Measurements from ENCODE around the gene INPP4B.

Gene INPP4B

GRCh38 chr4:142292231-142292630 is 553.9 kb downstream of the INPP4B start:
- no peak for DNase-seq (ENCODE audit: low spot score)

- no peak for DNase-seq (ENCODE audit: low spot score)
Observed at GRCh38 chr4:142291299-142292050, 554.6 kb downstream of the INPP4B start.

GRCh38 chr4:142287371-142287770 is 558.7 kb downstream of the INPP4B start:
- DNase-seq (ENCODE audit: low spot score): no peak

DNA sequence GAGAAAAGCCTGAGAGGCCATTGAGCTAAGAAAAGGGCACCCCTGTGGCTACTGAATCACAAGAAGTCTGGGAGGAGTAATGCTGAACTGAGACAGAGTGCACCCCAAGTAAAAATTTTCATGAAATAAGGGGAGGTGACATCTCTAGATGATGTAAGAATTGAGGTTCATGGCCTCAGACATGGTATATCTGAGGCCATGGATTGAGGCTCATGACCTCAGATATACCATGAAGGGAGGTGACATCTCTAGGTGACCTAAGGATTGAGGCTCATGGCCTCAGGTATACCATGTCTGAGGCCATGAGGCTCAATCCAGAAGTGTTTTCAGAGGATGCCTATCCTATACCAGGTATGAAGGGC is 560.9 kb downstream of the INPP4B start:
- no peak for DNase-seq (ENCODE audit: low spot score)

- no peak for DNase-seq (ENCODE audit: low spot score)
Observed at GRCh38 chr4:142284402-142285221, 561.5 kb downstream of the INPP4B start.

DNA sequence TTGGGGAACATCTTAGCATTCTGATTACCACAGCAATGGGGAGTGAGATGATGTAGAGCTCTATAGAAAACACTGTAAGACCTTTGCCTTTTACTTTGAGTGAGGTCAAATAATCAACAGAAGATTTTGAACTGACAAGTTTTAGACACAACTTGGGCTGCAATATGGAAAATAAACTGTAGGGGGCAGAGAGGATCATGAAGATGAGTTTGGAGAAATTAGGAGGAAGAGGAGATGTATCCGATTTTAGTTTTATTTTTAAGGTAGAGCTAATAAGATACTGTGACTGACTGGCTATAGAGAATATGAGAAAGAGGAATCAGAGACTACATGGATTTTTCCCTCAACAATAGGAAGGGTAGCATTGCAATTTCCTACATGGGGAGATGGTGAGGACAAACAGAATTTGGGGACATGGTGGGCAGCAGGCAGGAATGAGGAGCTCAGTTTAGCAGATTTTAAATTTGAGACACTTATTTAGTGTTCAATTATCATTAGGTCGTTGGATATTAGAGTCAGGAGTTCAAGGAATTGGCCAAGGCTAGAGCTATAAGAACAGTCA is 563.1 kb downstream of the INPP4B start:
- peak; percentile 34 for DNase-seq (ENCODE audit: low spot score)

DNA sequence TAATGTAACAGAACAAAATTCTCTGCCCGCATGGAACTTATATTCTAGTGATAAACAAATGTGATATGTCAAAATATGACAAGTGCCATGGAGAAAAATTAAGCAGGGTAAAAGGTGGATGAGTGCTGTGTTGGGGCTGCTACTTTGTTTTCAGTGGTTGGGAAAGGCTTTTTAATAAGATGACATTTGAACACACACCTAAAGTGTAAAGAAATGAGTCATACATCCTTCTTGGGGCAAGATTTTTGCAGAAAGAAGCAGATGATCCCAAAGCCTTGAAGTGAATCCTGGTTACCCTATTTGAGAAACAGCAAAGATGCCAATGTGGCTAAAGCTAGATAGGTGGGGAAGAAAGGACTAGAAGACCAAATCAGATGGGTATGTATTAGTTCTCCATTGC is 564.1 kb downstream of the INPP4B start:
- DNase-seq (ENCODE audit: low spot score): peak; percentile 8

DNA sequence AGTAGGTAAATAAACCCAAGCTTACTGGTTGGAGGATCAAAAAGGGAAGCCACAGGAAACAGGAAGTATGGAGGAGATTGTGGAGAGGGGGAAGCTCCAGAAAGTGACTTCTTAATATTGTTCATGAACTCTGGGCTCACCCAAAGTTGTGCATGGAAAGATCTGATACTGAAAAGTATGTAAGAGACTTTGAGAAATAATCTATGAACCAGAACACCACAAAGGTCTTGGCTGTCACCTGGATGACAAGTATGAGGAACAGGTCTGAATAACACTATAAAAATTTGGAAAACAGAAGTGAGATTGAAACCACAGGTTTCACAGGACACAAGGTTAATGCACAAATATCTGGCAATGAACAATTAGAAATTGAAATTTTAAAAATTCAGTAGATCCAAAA is 567.4 kb downstream of the INPP4B start:
- DNase-seq (ENCODE audit: low spot score): peak; percentile 92

DNA sequence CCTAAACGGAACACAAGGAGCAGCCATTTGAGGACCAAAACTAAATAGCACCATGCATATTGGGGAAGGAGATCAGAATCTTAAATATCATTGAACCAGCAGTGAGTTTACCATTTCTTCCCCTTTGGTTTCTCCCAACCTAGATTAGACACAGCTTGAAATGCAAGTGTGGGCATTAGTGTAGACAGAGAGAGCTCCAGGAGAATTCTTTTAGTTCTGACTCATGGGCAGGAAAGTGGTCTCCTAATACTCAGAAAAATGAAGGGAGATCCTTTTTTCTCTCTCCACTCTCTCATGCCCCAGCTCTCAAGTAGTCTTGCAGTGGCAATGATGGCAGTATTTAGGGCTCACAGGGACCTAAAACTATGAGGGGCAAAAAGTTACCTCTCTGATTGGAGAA is 567.9 kb downstream of the INPP4B start:
- DNase-seq (ENCODE audit: low spot score): peak; percentile 54

- peak; percentile 77 for DNase-seq (ENCODE audit: low spot score)
Observed at GRCh38 chr4:142274137-142274536, 572.0 kb downstream of the INPP4B start.

DNA sequence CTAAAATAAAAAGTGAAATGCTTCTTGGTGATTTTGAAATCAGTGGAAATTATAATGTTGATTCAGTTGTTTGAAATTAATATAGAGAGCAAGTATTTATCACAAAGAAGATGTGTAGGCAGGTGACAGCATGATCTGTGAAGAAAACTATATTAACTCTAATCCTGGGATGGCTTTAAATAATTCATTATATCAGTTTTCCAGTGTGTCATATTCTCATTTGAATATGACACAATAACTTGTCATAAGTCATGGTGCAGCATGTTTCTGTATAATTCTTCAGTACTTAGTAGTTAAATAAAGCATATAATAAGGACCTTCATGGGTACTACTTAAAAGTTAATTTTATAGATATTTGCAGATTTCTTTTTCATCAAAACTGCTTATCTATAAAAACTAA is 573.6 kb downstream of the INPP4B start:
- peak; percentile 6 for DNase-seq (ENCODE audit: low spot score)

DNA sequence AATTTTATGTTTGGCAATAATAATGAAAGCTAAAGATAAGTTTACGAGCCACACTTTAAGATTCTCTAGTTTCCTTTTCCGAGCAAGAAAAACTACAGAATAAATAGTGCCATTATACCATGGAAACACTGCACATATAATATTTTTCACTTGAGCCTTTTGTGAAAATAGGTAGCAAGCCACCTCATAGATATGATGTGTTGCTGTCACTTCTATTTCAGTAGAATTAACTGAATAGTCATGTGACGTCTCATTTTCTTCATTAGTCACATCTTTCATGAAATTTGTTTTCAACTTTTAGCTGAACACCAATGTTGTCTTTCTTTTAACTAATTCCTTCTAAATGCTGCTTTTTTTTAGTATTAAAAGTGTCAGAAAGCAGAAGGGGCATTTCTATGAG is 574.3 kb downstream of the INPP4B start:
- no peak for DNase-seq (ENCODE audit: low spot score)

GRCh38 chr4:142267101-142267500 is 579.0 kb downstream of the INPP4B start:
- no peak for DNase-seq (ENCODE audit: low spot score)

GRCh38 chr4:142265946-142266345 is 580.2 kb downstream of the INPP4B start:
- no peak for DNase-seq (ENCODE audit: low spot score)

DNA sequence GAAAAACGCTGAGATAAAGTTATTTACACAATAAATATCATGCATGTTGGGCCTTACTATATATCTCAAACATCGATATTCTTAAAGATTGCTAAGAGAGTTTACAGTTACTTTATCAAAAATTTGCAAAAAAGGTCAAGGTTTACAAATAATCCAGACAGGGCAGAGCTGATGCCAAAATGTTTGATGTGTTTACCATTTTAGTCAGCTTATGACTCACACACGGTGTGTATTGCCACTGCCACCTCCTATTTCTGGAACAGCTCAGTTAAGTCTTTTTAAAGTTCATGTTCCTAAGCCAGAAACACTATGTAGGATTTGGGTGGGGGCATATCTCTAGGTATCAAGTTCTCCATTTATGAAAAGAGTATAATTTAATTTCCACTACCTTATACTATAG is 580.6 kb downstream of the INPP4B start:
- peak; percentile 50 for DNase-seq (ENCODE audit: low spot score)

DNA sequence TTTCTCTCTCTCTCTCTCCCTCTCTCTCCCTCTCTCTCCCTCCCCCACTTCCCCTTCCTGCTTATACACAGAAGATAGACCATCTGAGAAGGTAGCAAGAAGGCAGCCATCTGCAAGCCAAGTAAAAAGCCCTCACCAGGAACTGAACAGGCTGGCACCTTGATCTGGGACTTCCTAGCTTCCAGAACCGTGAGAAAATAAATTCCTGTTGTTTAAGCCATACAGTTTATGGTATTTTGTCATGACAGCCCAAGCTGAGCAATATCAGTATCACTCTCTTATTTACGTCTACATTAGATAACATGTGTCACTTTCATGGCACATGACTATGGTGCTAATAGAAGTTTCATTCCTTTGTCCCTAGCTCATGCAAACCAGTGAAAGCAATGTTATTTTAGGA is 581.1 kb downstream of the INPP4B start:
- peak; percentile 21 for DNase-seq (ENCODE audit: low spot score)

DNA sequence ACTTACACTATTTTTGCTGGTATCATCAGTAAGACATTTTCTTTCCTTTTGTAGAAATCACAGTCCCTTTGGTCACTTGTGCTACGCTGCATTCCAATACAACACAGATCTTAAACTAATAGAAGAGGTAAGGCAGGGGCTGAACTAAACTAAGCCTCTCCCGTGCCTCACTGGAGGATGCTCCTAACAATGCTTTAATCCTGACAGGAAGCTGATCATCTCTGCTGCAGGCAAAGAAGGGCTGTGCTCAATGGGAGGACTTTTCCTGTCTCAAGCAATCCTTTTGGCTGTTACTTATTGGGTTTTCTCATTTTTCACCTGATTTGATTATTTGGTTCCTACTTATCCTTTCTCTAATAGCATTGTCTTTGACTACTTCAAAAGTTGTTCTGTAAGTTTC is 583.1 kb downstream of the INPP4B start:
- DNase-seq (ENCODE audit: low spot score): no peak

DNA sequence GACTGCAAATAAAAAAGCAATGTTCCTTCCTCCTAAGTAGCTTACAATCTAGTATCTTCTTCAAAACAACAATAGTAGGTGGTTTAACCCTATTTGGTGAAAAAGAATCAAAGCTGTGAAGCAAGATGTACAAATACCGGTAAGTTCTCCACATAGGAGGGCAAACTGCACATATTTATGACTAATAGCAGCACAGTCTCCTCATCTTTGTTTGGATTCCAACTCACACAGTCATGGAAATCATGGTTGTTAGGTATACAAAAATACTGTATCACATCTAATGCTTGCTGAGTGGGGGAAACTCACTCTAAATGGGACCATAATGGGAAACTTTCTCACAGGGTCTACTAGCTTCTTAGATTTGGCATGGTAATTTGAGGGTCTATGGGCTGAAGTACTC is 597.2 kb downstream of the INPP4B start:
- peak; percentile 61 for DNase-seq (ENCODE audit: low spot score)

GRCh38 chr4:142243255-142243654 is 602.8 kb downstream of the INPP4B start:
- no peak for DNase-seq (ENCODE audit: low spot score)

GRCh38 chr4:142242156-142242555 is 603.9 kb downstream of the INPP4B start:
- DNase-seq (ENCODE audit: low spot score): no peak

DNA sequence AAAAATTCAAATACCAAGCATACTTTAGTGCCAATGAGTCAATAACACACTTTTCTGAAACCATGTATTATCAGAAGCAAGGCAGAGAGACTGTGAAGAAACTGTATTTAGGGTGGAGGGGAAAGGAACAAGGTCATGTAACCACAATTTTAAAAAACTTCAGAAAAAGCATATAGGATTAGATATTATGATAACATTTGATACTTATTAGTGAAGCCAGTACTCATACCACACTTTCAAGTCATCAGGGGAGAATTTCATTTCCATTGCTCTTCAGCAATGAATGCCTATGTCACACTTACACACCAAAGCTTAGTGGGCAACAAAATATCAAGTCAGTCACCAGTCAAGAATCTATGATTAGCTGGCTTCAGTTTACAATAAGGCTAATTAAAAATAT is 607.5 kb downstream of the INPP4B start:
- peak; percentile 16 for DNase-seq (ENCODE audit: low spot score)

- DNase-seq (ENCODE audit: low spot score): no peak
Observed at GRCh38 chr4:142236268-142236667, 609.8 kb downstream of the INPP4B start.

DNA sequence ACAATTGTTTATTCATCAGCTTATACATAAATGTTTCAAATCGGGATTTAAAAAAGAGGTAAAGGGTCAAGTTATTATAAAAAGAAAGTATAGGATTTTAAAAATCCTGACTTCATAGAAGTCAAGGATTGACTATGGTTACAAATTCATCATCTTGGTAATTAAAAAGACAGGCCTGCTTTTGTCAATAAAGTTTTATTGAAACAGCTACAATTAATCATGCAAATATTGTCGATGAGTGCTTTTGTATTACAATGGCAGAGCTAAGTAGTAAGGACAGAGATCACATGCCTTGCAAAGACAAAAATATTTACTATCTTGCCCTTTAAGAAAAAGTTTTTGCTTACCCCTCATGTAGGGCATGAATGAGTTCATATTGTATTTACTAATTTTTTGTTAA is 614.3 kb downstream of the INPP4B start:
- DNase-seq (ENCODE audit: low spot score): no peak
